ENCODE measurements around the gene C5orf46.
"Not testable (repeated sequence)": the region's sequence is repeated elsewhere in the genome, so short reads cannot be mapped to it uniquely, and the experiment has no call there.

Gene C5orf46

GRCh38 chr5:147871980-147872549 is 34.3 kb downstream of the C5orf46 start:
- not testable (repeated sequence) for H3K4me3 ChIP-seq (ENCODE audit: low read length); H3K9me3 ChIP-seq (ENCODE audit: control insufficient read depth, low read length); H3K4me1 ChIP-seq (ENCODE audit: control insufficient read depth, insufficient read depth, low read length); H3K27me3 ChIP-seq (ENCODE audit: control insufficient read depth, insufficient read depth, low read length); H3K9ac ChIP-seq (ENCODE audit: low read length); H3K36me3 ChIP-seq (ENCODE audit: control insufficient read depth, insufficient read depth, low read length)

GRCh38 chr5:147869892-147870291 is 36.4 kb downstream of the C5orf46 start:
- not testable (repeated sequence) for H3K36me3 ChIP-seq (ENCODE audit: control insufficient read depth, insufficient read depth, low read length); H3K4me3 ChIP-seq (ENCODE audit: low read length); H3K9me3 ChIP-seq (ENCODE audit: control insufficient read depth, low read length); H3K27me3 ChIP-seq (ENCODE audit: control insufficient read depth, insufficient read depth, low read length); H3K9ac ChIP-seq (ENCODE audit: low read length); H3K4me1 ChIP-seq (ENCODE audit: control insufficient read depth, insufficient read depth, low read length)

GRCh38 chr5:147869112-147869511 is 37.2 kb downstream of the C5orf46 start:
- Histone ChIP-seq H3K27me3 (ENCODE audit: control insufficient read depth, insufficient read depth, low read length) (no peaks in the 10 kb centered on the region), H3K36me3 (ENCODE audit: control insufficient read depth, insufficient read depth, low read length) (no peaks in the 10 kb centered on the region), H3K9me3 (ENCODE audit: control insufficient read depth, low read length) (no peaks in the 10 kb centered on the region), H3K9ac (ENCODE audit: low read length) (no peak overlapping the region), H3K4me1 (ENCODE audit: control insufficient read depth, insufficient read depth, low read length) (peaks cover 3% of the 10 kb centered on the region), H3K4me3 (ENCODE audit: low read length) (no peak overlapping the region)

- Histone ChIP-seq H3K36me3 (ENCODE audit: control insufficient read depth, insufficient read depth, low read length) (no peaks in the 10 kb centered on the region), H3K4me1 (ENCODE audit: control insufficient read depth, insufficient read depth, low read length) (peaks cover 5% of the 10 kb centered on the region), H3K9ac (ENCODE audit: low read length) (no peak overlapping the region), H3K9me3 (ENCODE audit: control insufficient read depth, low read length) (no peaks in the 10 kb centered on the region), H3K27me3 (ENCODE audit: control insufficient read depth, insufficient read depth, low read length) (no peaks in the 10 kb centered on the region), H3K4me3 (ENCODE audit: low read length) (no peak overlapping the region)
Observed at GRCh38 chr5:147863454-147864158, 42.7 kb downstream of the C5orf46 start.

- Histone ChIP-seq H3K4me3 (ENCODE audit: low read length) (no peak overlapping the region), H3K9ac (ENCODE audit: low read length) (no peak overlapping the region), H3K9me3 (ENCODE audit: control insufficient read depth, low read length) (no peaks in the 10 kb centered on the region), H3K36me3 (ENCODE audit: control insufficient read depth, insufficient read depth, low read length) (no peaks in the 10 kb centered on the region), H3K4me1 (ENCODE audit: control insufficient read depth, insufficient read depth, low read length) (peaks cover 5% of the 10 kb centered on the region), H3K27me3 (ENCODE audit: control insufficient read depth, insufficient read depth, low read length) (no peaks in the 10 kb centered on the region)
Observed at GRCh38 chr5:147860641-147861025, 45.7 kb downstream of the C5orf46 start.

GRCh38 chr5:147859962-147860640 is 46.2 kb downstream of the C5orf46 start:
- H3K27me3 ChIP-seq (ENCODE audit: control insufficient read depth, insufficient read depth, low read length), result no peaks in the 10 kb centered on the region

DNA sequence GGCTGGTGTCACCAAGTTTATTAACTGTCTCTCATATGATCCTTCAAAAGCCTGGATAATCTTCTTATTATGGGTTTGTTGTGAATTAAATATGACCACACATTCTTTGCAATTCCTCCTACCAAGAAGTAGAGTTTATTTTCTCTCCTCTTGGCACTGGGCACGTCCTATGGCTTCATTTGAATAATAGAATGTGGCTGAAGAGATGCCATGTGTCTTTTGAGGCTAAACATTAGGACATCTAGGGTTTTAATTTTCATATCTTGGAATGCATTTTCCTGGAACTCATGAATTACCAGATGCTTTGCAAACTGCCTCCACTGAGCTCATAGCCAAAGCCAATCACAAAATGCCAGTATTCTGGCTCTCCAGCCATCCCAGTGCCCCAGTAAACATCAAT is 47.8 kb downstream of the C5orf46 start:
- H3K9me3 ChIP-seq (ENCODE audit: control insufficient read depth, low read length), result no peaks in the 10 kb centered on the region
- no peak overlapping the region for H3K9ac ChIP-seq (ENCODE audit: low read length)
- H3K4me3 ChIP-seq (ENCODE audit: low read length), result no peak overlapping the region
- H3K4me1 ChIP-seq (ENCODE audit: control insufficient read depth, insufficient read depth, low read length), result no peaks in the 10 kb centered on the region
- no peaks in the 10 kb centered on the region for H3K27me3 ChIP-seq (ENCODE audit: control insufficient read depth, insufficient read depth, low read length)
- H3K36me3 ChIP-seq (ENCODE audit: control insufficient read depth, insufficient read depth, low read length), result no peaks in the 10 kb centered on the region

More at GRCh38 chr5:147859962-147860640, 46.2 kb downstream of the C5orf46 start:
- Histone ChIP-seq H3K36me3 (ENCODE audit: control insufficient read depth, insufficient read depth, low read length) (no peaks in the 10 kb centered on the region), H3K9me3 (ENCODE audit: control insufficient read depth, low read length) (no peaks in the 10 kb centered on the region), H3K4me3 (ENCODE audit: low read length) (no peak overlapping the region), H3K9ac (ENCODE audit: low read length) (no peak overlapping the region), H3K4me1 (ENCODE audit: control insufficient read depth, insufficient read depth, low read length) (peaks cover 5% of the 10 kb centered on the region)

- Histone ChIP-seq H3K27me3 (ENCODE audit: control insufficient read depth, insufficient read depth, low read length) (no peaks in the 10 kb centered on the region), H3K4me1 (ENCODE audit: control insufficient read depth, insufficient read depth, low read length) (no peaks in the 10 kb centered on the region), H3K4me3 (ENCODE audit: low read length) (no peak overlapping the region), H3K36me3 (ENCODE audit: control insufficient read depth, insufficient read depth, low read length) (no peaks in the 10 kb centered on the region), H3K9me3 (ENCODE audit: control insufficient read depth, low read length) (no peaks in the 10 kb centered on the region), H3K9ac (ENCODE audit: low read length) (no peak overlapping the region)
Observed at GRCh38 chr5:147857302-147858129, 48.8 kb downstream of the C5orf46 start.

DNA sequence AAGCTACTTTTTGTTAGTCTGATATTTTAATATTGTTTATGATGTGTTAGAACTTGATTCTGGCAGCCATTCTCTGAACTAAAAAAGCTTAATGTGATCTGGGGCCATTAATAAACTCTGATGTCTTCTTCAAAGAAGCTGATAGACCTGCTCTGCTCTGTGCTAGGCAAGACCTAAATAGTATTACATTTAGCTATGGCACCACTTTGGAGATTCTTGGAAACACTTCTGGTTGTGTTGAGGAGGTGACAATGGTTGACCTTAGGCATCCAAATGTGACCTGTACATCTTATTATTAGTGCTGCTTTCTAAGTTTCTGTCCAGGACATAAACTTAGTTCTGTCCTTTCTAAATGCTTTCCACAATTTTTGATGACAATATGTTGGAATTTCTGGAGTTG is 49.5 kb downstream of the C5orf46 start:
- Histone ChIP-seq H3K9ac (ENCODE audit: low read length) (no peak overlapping the region), H3K9me3 (ENCODE audit: control insufficient read depth, low read length) (no peaks in the 10 kb centered on the region), H3K4me3 (ENCODE audit: low read length) (no peak overlapping the region), H3K4me1 (ENCODE audit: control insufficient read depth, insufficient read depth, low read length) (no peaks in the 10 kb centered on the region), H3K36me3 (ENCODE audit: control insufficient read depth, insufficient read depth, low read length) (no peaks in the 10 kb centered on the region), H3K27me3 (ENCODE audit: control insufficient read depth, insufficient read depth, low read length) (no peaks in the 10 kb centered on the region)

DNA sequence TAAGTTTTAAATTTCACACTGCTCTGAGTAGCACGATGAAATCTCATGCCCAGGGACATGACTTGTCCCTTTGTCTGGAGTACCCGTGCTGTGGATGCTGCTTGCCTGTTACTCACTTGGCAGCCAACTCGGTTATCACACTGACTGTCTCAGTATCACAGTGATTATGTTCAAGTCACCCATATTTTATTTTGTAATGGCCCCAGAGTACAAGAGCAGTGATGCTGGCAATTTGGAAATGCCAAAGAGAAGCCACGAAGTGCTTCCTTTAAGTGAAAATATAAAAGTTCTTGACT is 50.6 kb downstream of the C5orf46 start:
- no peaks in the 10 kb centered on the region for H3K9me3 ChIP-seq (ENCODE audit: control insufficient read depth, low read length)
- H3K27me3 ChIP-seq (ENCODE audit: control insufficient read depth, insufficient read depth, low read length), result no peaks in the 10 kb centered on the region
- H3K4me3 ChIP-seq (ENCODE audit: low read length), result no peak overlapping the region
- H3K36me3 ChIP-seq (ENCODE audit: control insufficient read depth, insufficient read depth, low read length), result no peaks in the 10 kb centered on the region
- no peak overlapping the region for H3K9ac ChIP-seq (ENCODE audit: low read length)
- H3K4me1 ChIP-seq (ENCODE audit: control insufficient read depth, insufficient read depth, low read length), result no peaks in the 10 kb centered on the region

DNA sequence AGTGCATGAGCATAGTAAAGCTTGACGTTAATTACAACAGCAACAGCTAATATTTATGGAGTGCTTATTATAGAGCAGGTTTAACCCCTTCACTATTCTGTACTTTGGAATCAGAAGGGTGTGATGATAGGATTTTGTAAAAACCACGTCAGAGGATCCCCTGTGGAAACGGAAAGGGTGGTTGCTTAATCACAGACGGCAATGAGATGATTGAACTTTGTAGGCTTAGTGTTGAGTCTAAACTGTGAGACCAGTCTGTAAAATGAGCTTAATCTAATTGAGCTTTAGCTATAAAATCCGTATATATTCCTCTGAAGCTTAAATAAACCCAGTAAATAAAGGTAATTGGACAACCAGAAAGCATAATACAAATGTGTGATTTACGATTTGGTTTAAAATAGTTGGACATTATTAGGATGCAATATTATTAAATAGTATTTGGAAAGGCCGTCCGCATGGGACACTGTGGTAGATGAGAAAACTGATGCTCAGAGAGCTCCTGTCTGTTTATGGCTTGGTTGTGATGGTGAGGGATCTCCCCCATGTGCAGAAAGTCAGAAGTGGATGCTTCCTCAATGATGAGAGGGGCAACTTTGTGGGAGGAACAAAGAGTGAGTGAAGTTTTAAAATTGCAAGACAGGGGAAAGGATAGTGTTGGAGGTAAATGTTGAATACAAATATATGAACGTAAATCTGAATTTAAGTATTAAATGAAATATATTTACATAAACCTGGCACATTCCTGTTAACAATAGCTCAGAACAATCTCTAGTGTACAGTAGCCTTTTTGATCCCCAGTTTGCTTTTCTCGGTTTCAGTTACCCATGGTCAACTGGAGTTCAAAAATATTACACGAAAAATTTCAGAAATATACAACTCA is 51.2 kb downstream of the C5orf46 start:
- Histone ChIP-seq H3K4me3 (ENCODE audit: low read length) (no peak overlapping the region), H3K36me3 (ENCODE audit: control insufficient read depth, insufficient read depth, low read length) (no peaks in the 10 kb centered on the region), H3K27me3 (ENCODE audit: control insufficient read depth, insufficient read depth, low read length) (no peaks in the 10 kb centered on the region), H3K9me3 (ENCODE audit: control insufficient read depth, low read length) (no peaks in the 10 kb centered on the region), H3K9ac (ENCODE audit: low read length) (no peak overlapping the region), H3K4me1 (ENCODE audit: control insufficient read depth, insufficient read depth, low read length) (no peaks in the 10 kb centered on the region)

Data from mucosa of stomach (tissue), 1 donor.